Measurements from ENCODE around the gene EMID1. TPM values are rescaled to one million over a fixed set of nuclear protein-coding genes. Genes with fewer than 3 reads are reported as not detected.

EMID1 gene
- total RNA-seq, 2 experiments from 2014 or later: not detected

GRCh38 chr22:29199702-29200400, 5.8 kb upstream of the EMID1 start:
- Histone ChIP-seq H3K9me3 (ENCODE audit: control insufficient read depth in 1 of 2, insufficient read depth in 1 of 2, low read length in 2 of 2) (no peaks in the 10 kb centered on the region), H3K4me1 (ENCODE audit: insufficient read depth, low read length) (peaks cover 17% of the 10 kb centered on the region), H3K4me3 (ENCODE audit: low read length) (no peak overlapping the region), H3K27me3 (ENCODE audit: control insufficient read depth in 1 of 2, insufficient read depth in 2 of 2, low read length in 2 of 2) (peaks cover 5 to 14% of the 10 kb centered on the region in 2 experiments), H3K27ac (ENCODE audit: low read depth in 1 of 2, low read length in 2 of 2) (no peak overlapping the region), H3K36me3 (ENCODE audit: insufficient read depth, low read length) (no peaks in the 10 kb centered on the region)
- H3K4me1 Mint-ChIP-seq (ENCODE audit: low read depth): peaks cover 13% of the 10 kb centered on the region
- no peak for DNase-seq
- ChIA-PET CTCF (no interaction called here), POLR2A (no interaction called here)
- intact Hi-C loops (cut with DNase I, micrococcal nuclease): no loop called here
- no peaks in the 10 kb centered on the region for H3K36me3 Mint-ChIP-seq (ENCODE audit: low read depth)
- TF ChIP-seq, protein P1, sequence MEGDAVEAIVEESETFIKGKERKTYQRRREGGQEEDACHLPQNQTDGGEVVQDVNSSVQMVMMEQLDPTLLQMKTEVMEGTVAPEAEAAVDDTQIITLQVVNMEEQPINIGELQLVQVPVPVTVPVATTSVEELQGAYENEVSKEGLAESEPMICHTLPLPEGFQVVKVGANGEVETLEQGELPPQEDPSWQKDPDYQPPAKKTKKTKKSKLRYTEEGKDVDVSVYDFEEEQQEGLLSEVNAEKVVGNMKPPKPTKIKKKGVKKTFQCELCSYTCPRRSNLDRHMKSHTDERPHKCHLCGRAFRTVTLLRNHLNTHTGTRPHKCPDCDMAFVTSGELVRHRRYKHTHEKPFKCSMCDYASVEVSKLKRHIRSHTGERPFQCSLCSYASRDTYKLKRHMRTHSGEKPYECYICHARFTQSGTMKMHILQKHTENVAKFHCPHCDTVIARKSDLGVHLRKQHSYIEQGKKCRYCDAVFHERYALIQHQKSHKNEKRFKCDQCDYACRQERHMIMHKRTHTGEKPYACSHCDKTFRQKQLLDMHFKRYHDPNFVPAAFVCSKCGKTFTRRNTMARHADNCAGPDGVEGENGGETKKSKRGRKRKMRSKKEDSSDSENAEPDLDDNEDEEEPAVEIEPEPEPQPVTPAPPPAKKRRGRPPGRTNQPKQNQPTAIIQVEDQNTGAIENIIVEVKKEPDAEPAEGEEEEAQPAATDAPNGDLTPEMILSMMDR (IDR thresholded peaks at IDR 0.05): no peak
- H3K27me3 Mint-ChIP-seq: peaks cover 30% of the 10 kb centered on the region
- H3K4me3 Mint-ChIP-seq: no peak overlapping the region
- no peaks in the 10 kb centered on the region for H3K9me3 Mint-ChIP-seq
- H3K27ac Mint-ChIP-seq: no peak overlapping the region
- ATAC-seq (ENCODE audit: poor library complexity): no peak

GRCh38 chr22:29200901-29201300, 4.8 kb upstream of the EMID1 start:
- no peak overlapping the region for H3K4me3 Mint-ChIP-seq
- CTCF ChIA-PET: no interaction called here
- H3K27ac ChIP-seq (ENCODE audit: low read depth in 1 of 2, low read length in 2 of 2): no peak overlapping the region

GRCh38 chr22:29201782-29202181, 3.9 kb upstream of the EMID1 start:
- peaks cover 41% of the 10 kb centered on the region for H3K27me3 Mint-ChIP-seq
- H3K27me3 ChIP-seq (ENCODE audit: control insufficient read depth in 1 of 2, insufficient read depth in 2 of 2, low read length in 2 of 2): peaks cover 19 to 29% of the 10 kb centered on the region in 2 experiments
- no peaks in the 10 kb centered on the region for H3K36me3 Mint-ChIP-seq (ENCODE audit: low read depth)
- peak overlapping the region; percentile 55 for H3K27ac Mint-ChIP-seq
- no peaks in the 10 kb centered on the region for H3K9me3 ChIP-seq (ENCODE audit: control insufficient read depth in 1 of 2, insufficient read depth in 1 of 2, low read length in 2 of 2)
- H3K9me3 Mint-ChIP-seq: no peaks in the 10 kb centered on the region
- H3K4me1 Mint-ChIP-seq (ENCODE audit: low read depth): peaks cover 13% of the 10 kb centered on the region
- H3K4me3 Mint-ChIP-seq: no peak overlapping the region
- TF ChIP-seq, protein P1 (IDR thresholded peaks at IDR 0.05): no peak
- intact Hi-C loops (cut with DNase I, micrococcal nuclease): no loop called here
- POLR2A ChIA-PET: no interaction called here
- H3K4me1 ChIP-seq (ENCODE audit: insufficient read depth, low read length): peaks cover 28% of the 10 kb centered on the region
- no peak for DNase-seq
- no peak overlapping the region for H3K4me3 ChIP-seq (ENCODE audit: low read length)
- no peak overlapping the region for H3K27ac ChIP-seq (ENCODE audit: low read depth in 1 of 2, low read length in 2 of 2)
- no peak for ATAC-seq (ENCODE audit: poor library complexity)
- CTCF ChIA-PET: interaction anchor here (1.6 kb wide), 1 partner anchor 44 kb away, joined by 7 read pairs; no protein-coding TSS in a partner anchor
- H3K36me3 ChIP-seq (ENCODE audit: insufficient read depth, low read length): no peaks in the 10 kb centered on the region

More at GRCh38 chr22:29200901-29201300, 4.8 kb upstream of the EMID1 start:
- POLR2A ChIA-PET: no interaction called here
- H3K36me3 Mint-ChIP-seq (ENCODE audit: low read depth): no peaks in the 10 kb centered on the region
- H3K27me3 ChIP-seq (ENCODE audit: control insufficient read depth in 1 of 2, insufficient read depth in 2 of 2, low read length in 2 of 2): peaks cover 11 to 21% of the 10 kb centered on the region in 2 experiments
- peaks cover 22% of the 10 kb centered on the region for H3K4me1 ChIP-seq (ENCODE audit: insufficient read depth, low read length)
- DNase-seq (no peak), ATAC-seq (ENCODE audit: poor library complexity) (no peak)
- intact Hi-C loops (cut with DNase I, micrococcal nuclease): no loop called here
- no peaks in the 10 kb centered on the region for H3K9me3 Mint-ChIP-seq
- H3K27me3 Mint-ChIP-seq: peaks cover 36% of the 10 kb centered on the region
- no peaks in the 10 kb centered on the region for H3K36me3 ChIP-seq (ENCODE audit: insufficient read depth, low read length)
- no peak overlapping the region for H3K4me3 ChIP-seq (ENCODE audit: low read length)
- TF ChIP-seq, protein P1 (IDR thresholded peaks at IDR 0.05): no peak
- peaks cover 13% of the 10 kb centered on the region for H3K4me1 Mint-ChIP-seq (ENCODE audit: low read depth)
- H3K9me3 ChIP-seq (ENCODE audit: control insufficient read depth in 1 of 2, insufficient read depth in 1 of 2, low read length in 2 of 2): no peaks in the 10 kb centered on the region
- no peak overlapping the region for H3K27ac Mint-ChIP-seq

Measured in CD4-positive, alpha-beta T cell (primary cell).